Measurements from ENCODE around the gene ZNF148.

- TF ChIP-seq, protein P1, sequence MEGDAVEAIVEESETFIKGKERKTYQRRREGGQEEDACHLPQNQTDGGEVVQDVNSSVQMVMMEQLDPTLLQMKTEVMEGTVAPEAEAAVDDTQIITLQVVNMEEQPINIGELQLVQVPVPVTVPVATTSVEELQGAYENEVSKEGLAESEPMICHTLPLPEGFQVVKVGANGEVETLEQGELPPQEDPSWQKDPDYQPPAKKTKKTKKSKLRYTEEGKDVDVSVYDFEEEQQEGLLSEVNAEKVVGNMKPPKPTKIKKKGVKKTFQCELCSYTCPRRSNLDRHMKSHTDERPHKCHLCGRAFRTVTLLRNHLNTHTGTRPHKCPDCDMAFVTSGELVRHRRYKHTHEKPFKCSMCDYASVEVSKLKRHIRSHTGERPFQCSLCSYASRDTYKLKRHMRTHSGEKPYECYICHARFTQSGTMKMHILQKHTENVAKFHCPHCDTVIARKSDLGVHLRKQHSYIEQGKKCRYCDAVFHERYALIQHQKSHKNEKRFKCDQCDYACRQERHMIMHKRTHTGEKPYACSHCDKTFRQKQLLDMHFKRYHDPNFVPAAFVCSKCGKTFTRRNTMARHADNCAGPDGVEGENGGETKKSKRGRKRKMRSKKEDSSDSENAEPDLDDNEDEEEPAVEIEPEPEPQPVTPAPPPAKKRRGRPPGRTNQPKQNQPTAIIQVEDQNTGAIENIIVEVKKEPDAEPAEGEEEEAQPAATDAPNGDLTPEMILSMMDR (IDR thresholded peaks at IDR 0.05; ENCODE audit: low read length): no peak
- TF ChIP-seq EZH2 (optimal IDR thresholded peaks at IDR 0.05; ENCODE audit: low read depth, low read length): no peak
- TF ChIP-seq EZH2phosphoT487 (IDR thresholded peaks at IDR 0.05; ENCODE audit: low read length): no peak
These were observed 17.3 kb downstream of the ZNF148 start for GRCh38 chr3:125357837-125358236.
